Activated naive CD8-positive, alpha-beta T cell treated with anti-CD3 and anti-CD28 coated beads, Interleukin-2, amount 10 ng/mL, durations not matched to agents 7 days and 5 days (primary cell): Measurements from ENCODE around the gene GABPB2. TPM values are rescaled to one million over a fixed set of nuclear protein-coding genes. Genes with fewer than 3 reads are reported as not detected.

ENCODE experiments used
- ATAC-seq: fragments of 150-1000 bp; cut with Tn5 transposase; one replicate; pipeline ENCODE4 v1.10.0; 2021; ENCODE audit warnings: low read depth, moderate library complexity
- POLR2A ChIA-PET: fragments of 350-600 bp; sonication (Branson Sonifier 250); formaldehyde crosslinking; loops from one replicate; lab custom pipeline; 2021; ENCODE audit warnings: antibody characterized with exemption; lab: Charles Lee
- DNase-seq: peaks from one replicate; pipeline ENCODE4 v3.0.0; 2021
- H3K27ac Mint-ChIP-seq: one replicate; pipeline ENCODE4 v1.8.0; 2022; ENCODE audit warnings: mild to moderate bottlenecking, mixed read lengths
- H3K27me3 Mint-ChIP-seq: one replicate; pipeline ENCODE4 v1.8.0; 2022; ENCODE audit warnings: mild to moderate bottlenecking, moderate library complexity, mixed read lengths
- H3K36me3 Mint-ChIP-seq: one replicate; pipeline ENCODE4 v1.8.0; 2021; ENCODE audit warnings: mild to moderate bottlenecking, mixed read lengths
- H3K4me1 Mint-ChIP-seq: one replicate; pipeline ENCODE4 v1.8.0; 2021; ENCODE audit warnings: mixed read lengths
- H3K4me3 Mint-ChIP-seq: one replicate; pipeline ENCODE4 v1.8.0; 2022; ENCODE audit warnings: mild to moderate bottlenecking, moderate library complexity, mixed read lengths
- H3K9me3 Mint-ChIP-seq: one replicate; pipeline ENCODE4 v1.8.0; 2021; ENCODE audit warnings: mixed read lengths
- total RNA-seq, 2 experiments: library from RNA; stranded (reverse); gene quantifications; one replicate each; pipeline ENCODE4 v1.2.3, GENCODE V29; 2021

GABPB2 gene
- total RNA-seq, 2 experiments from 2014 or later, result 32.9 to 34.0 TPM

GRCh38 chr1:151164732-151165280 lies 94.2 kb downstream of the GABPB2 start:
- Mint-ChIP-seq H3K27ac (peak overlapping the region; percentile 92), H3K27me3 (no peaks in the 10 kb centered on the region), H3K36me3 (peaks cover 37% of the 10 kb centered on the region), H3K4me1 (peaks cover 49% of the 10 kb centered on the region), H3K9me3 (no peaks in the 10 kb centered on the region), H3K4me3 (peak overlapping the region; percentile 95)
- no peak for DNase-seq
- POLR2A ChIA-PET, result interaction anchor here (0.6 to 3.8 kb wide), 3 partner anchors 8 to 65 kb away, joined by 8 to 22 read pairs (median 17); partner anchors contain the start of genes TNFAIP8L2 and VPS72
- ATAC-seq, result no peak

GRCh38 chr1:151165281-151165737 lies 94.7 kb downstream of the GABPB2 start:
- H3K27me3 Mint-ChIP-seq, result no peaks in the 10 kb centered on the region
- H3K9me3 Mint-ChIP-seq, result no peaks in the 10 kb centered on the region
- DNase-seq (no peak), ATAC-seq (no peak)
- peak overlapping the region; percentile 95 for H3K4me3 Mint-ChIP-seq
- H3K27ac Mint-ChIP-seq, result peak overlapping the region; percentile 92
- peaks cover 34% of the 10 kb centered on the region for H3K36me3 Mint-ChIP-seq
- H3K4me1 Mint-ChIP-seq, result peaks cover 48% of the 10 kb centered on the region
- POLR2A ChIA-PET, result interaction anchor here (0.6 to 3.8 kb wide), 4 partner anchors 8 to 65 kb away, joined by 4 to 22 read pairs (median 12); partner anchors contain the start of genes TNFAIP8L2 and VPS72

- H3K4me3 Mint-ChIP-seq, result peak within 1 kb of the TSS; percentile 95
- DNase-seq, result peak; percentile 91
- peaks cover 46% of the 10 kb centered on the region for H3K4me1 Mint-ChIP-seq
- POLR2A ChIA-PET, result interaction anchor here (0.7 to 3.8 kb wide), 6 partner anchors 9 to 116 kb away, joined by 3 to 22 read pairs (median 4); partner anchors contain the start of genes TNFAIP8L2, VPS72 and ZNF687
- no peaks in the 10 kb centered on the region for H3K27me3 Mint-ChIP-seq
- peaks cover 31% of the 10 kb centered on the region for H3K36me3 Mint-ChIP-seq
- ATAC-seq, result peak; percentile 96
- peak within 1 kb of the TSS; percentile 92 for H3K27ac Mint-ChIP-seq
- no peaks in the 10 kb centered on the region for H3K9me3 Mint-ChIP-seq
Measured at GRCh38 chr1:151165738-151166504, 95.4 kb downstream of the GABPB2 start, which contains the start of the genes LYSMD1 and SCNM1. TSS of gene LYSMD1 (minus strand) at chr1:151165902. CDS start at chr1:151165258, 644 bp downstream. TSS of gene SCNM1 (plus strand) at chr1:151166144. CDS start at chr1:151166153, 9 bp downstream.

GRCh38 chr1:151166505-151166956 lies 96.0 kb downstream of the GABPB2 start:
- POLR2A ChIA-PET, result interaction anchor here (0.7 to 3.8 kb wide), 7 partner anchors 10 to 115 kb away, joined by 3 to 22 read pairs (median 4); partner anchors contain the start of genes TNFAIP8L2, VPS72 and ZNF687
- no peaks in the 10 kb centered on the region for H3K9me3 Mint-ChIP-seq
- DNase-seq, result no peak
- ATAC-seq, result no peak
- H3K4me3 Mint-ChIP-seq, result peak overlapping the region; percentile 95
- H3K27me3 Mint-ChIP-seq, result no peaks in the 10 kb centered on the region
- H3K27ac Mint-ChIP-seq, result peak overlapping the region; percentile 92
- H3K4me1 Mint-ChIP-seq, result peaks cover 44% of the 10 kb centered on the region
- peaks cover 29% of the 10 kb centered on the region for H3K36me3 Mint-ChIP-seq

- Mint-ChIP-seq H3K4me3 (peak overlapping the region; percentile 95), H3K9me3 (no peaks in the 10 kb centered on the region), H3K36me3 (peaks cover 24% of the 10 kb centered on the region), H3K4me1 (peaks cover 40% of the 10 kb centered on the region), H3K27me3 (no peaks in the 10 kb centered on the region), H3K27ac (peak overlapping the region; percentile 92)
- DNase-seq (no peak), ATAC-seq (no peak)
- POLR2A ChIA-PET, result interaction anchor here (0.6 to 3.8 kb wide), 5 partner anchors 10 to 259 kb away, joined by 3 to 22 read pairs (median 5); partner anchors contain the start of genes TNFAIP8L2 and VPS72
Measured at GRCh38 chr1:151167116-151167515, 96.6 kb downstream of the GABPB2 start.

GRCh38 chr1:151171190-151171589 lies 100.6 kb downstream of the GABPB2 start:
- H3K4me1 Mint-ChIP-seq, result peaks cover 14% of the 10 kb centered on the region
- no peaks in the 10 kb centered on the region for H3K9me3 Mint-ChIP-seq
- no peak overlapping the region for H3K4me3 Mint-ChIP-seq
- H3K27me3 Mint-ChIP-seq, result no peaks in the 10 kb centered on the region
- ATAC-seq (no peak), DNase-seq (no peak)
- H3K27ac Mint-ChIP-seq, result no peak overlapping the region
- H3K36me3 Mint-ChIP-seq, result peaks cover 20% of the 10 kb centered on the region
- POLR2A ChIA-PET, result interaction anchor here (2.2 kb wide), 1 partner anchor 14 kb away, joined by 4 read pairs; the partner anchor contains the start of gene TNFAIP8L2

Other genes with a start within 250 kb of the GABPB2 start
- gene ARNT, start 194.2 kb upstream of the GABPB2 start, total RNA-seq, result 10 to 100 TPM; 49.3 to 51.3 TPM
- gene CTXND2, start 183.6 kb upstream of the GABPB2 start, total RNA-seq, result not detected
- gene SETDB1, start 144.4 kb upstream of the GABPB2 start, total RNA-seq, result 10 to 100 TPM; 64.0 to 64.6 TPM
- 100 to 1,000 TPM; 153 TPM for gene CERS2, start 95.9 kb upstream of the GABPB2 start, total RNA-seq
- gene ANXA9, start 88.5 kb upstream of the GABPB2 start, total RNA-seq, result not detected
- 10 to 100 TPM; 11.5 to 12.7 TPM for gene MINDY1, start 63.9 kb upstream of the GABPB2 start, total RNA-seq
- 10 to 100 TPM; 22.9 to 23.2 TPM for gene PRUNE1, start 62.3 kb upstream of the GABPB2 start, total RNA-seq
- 1 to 10 TPM; 2.8 to 4.1 TPM for gene BNIPL, start 34.2 kb upstream of the GABPB2 start, total RNA-seq
- gene C1orf56, start 23.0 kb upstream of the GABPB2 start, total RNA-seq, result 1 to 10 TPM; 1.9 TPM
- gene CDC42SE1, start 11.1 kb upstream of the GABPB2 start, total RNA-seq, result 100 to 1,000 TPM; 282 to 294 TPM
- 1 to 10 TPM; 5.4 to 6.0 TPM for gene MLLT11, start 10.4 kb upstream of the GABPB2 start, total RNA-seq
- 1 to 10 TPM; 4.2 to 6.0 TPM for gene SEMA6C, start 75.9 kb downstream of the GABPB2 start, total RNA-seq
- gene TNFAIP8L2, start 85.9 kb downstream of the GABPB2 start, total RNA-seq, result 10 to 100 TPM; 21.2 to 23.7 TPM
- 1 to 10 TPM; 5.2 to 6.1 TPM for gene LYSMD1, start 95.1 kb downstream of the GABPB2 start, total RNA-seq
- gene SCNM1, start 95.4 kb downstream of the GABPB2 start, total RNA-seq, result 10 to 100 TPM; 64.5 to 66.6 TPM
- 1 to 10 TPM; 1.2 to 4.1 TPM for gene TMOD4, start 105.2 kb downstream of the GABPB2 start, total RNA-seq
- 10 to 100 TPM; 67.4 to 86.9 TPM for gene VPS72, start 119.4 kb downstream of the GABPB2 start, total RNA-seq
- gene PIP5K1A, start 127.8 kb downstream of the GABPB2 start, total RNA-seq, result 10 to 100 TPM; 51.9 to 59.4 TPM
- 100 to 1,000 TPM; 170 to 174 TPM for gene PSMD4, start 184.0 kb downstream of the GABPB2 start, total RNA-seq
- 10 to 100 TPM; 35.5 to 37.0 TPM for gene ZNF687, start 211.5 kb downstream of the GABPB2 start, total RNA-seq